Neural cell (in vitro differentiated cells): Measurements from ENCODE around the gene BCAR3.

Experiments
- EP300 ChIP-seq: fragments of 450-650 bp; conservative IDR thresholded peaks from 2 replicates; pipeline ENCODE4 v1.6.1; 2014; ENCODE audit warnings: antibody characterized with exemption, mild to moderate bottlenecking, moderate library complexity; ENCODE audit not compliant: poor library complexity, severe bottlenecking
- EZH2 ChIP-seq: fragments of 200-600, 300-800 bp; shearing (Covaris generic), sonication (generic); IDR thresholded peaks from 2 replicates; pipeline ENCODE4 v1.6.1; 2014; ENCODE audit warnings: antibody characterized with exemption, low read length, borderline replicate concordance, mild to moderate bottlenecking; ENCODE audit not compliant: insufficient read depth, poor library complexity, severe bottlenecking
- TF ChIP-seq, protein P1 (sequence below): fragments of 450-650 bp; IDR thresholded peaks from 2 replicates; pipeline ENCODE4 v1.5.1; 2014; ENCODE audit warnings: antibody characterized with exemption, mild to moderate bottlenecking, moderate library complexity; ENCODE audit not compliant: poor library complexity, severe bottlenecking

DNA sequence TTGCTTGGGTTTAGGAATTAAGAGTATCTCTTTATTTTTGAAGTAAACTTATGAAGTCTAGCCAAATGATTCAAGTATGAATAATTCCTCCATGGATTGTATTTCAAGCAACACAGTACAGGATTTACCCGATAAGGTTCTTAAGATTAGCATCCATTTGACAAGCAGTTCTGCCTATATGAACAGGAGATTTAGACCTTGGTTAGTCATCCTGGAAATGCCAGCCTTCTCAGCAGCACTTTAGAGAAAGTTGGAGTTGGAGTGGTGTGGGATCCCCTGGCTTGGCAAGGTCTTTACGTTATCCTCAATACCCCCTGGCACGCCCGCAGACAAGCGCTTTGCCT, 1.6 kb downstream of the BCAR3 start:
- no peak for TF ChIP-seq EZH2
- TF ChIP-seq, protein P1, sequence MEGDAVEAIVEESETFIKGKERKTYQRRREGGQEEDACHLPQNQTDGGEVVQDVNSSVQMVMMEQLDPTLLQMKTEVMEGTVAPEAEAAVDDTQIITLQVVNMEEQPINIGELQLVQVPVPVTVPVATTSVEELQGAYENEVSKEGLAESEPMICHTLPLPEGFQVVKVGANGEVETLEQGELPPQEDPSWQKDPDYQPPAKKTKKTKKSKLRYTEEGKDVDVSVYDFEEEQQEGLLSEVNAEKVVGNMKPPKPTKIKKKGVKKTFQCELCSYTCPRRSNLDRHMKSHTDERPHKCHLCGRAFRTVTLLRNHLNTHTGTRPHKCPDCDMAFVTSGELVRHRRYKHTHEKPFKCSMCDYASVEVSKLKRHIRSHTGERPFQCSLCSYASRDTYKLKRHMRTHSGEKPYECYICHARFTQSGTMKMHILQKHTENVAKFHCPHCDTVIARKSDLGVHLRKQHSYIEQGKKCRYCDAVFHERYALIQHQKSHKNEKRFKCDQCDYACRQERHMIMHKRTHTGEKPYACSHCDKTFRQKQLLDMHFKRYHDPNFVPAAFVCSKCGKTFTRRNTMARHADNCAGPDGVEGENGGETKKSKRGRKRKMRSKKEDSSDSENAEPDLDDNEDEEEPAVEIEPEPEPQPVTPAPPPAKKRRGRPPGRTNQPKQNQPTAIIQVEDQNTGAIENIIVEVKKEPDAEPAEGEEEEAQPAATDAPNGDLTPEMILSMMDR, result no peak
- no peak for TF ChIP-seq EP300
